Duodenal mucosa (tissue), 2 donors: ENCODE data around the gene SUCLG1.

ENCODE experiments used
- H3K27ac ChIP-seq: one replicate; pipeline ENCODE4 v1.7.0; 2013; ENCODE audit warnings: low read depth, low read length
- H3K27me3 ChIP-seq, 2 donors: one replicate each; pipeline ENCODE4 v1.7.0; 2013; ENCODE audit warnings: low read length in 2 of 2, control low read depth in 1 of 2; ENCODE audit not compliant: insufficient read depth in 2 of 2, control insufficient read depth in 1 of 2
- H3K36me3 ChIP-seq, 2 donors: one replicate each; pipeline ENCODE4 v1.7.0; 2013; ENCODE audit warnings: low read length in 2 of 2, control low read depth in 1 of 2; ENCODE audit not compliant: insufficient read depth in 2 of 2, control insufficient read depth in 1 of 2
- H3K4me1 ChIP-seq, 2 donors: one replicate each; pipeline ENCODE4 v1.7.0; 2013; ENCODE audit warnings: low read length in 2 of 2, control low read depth in 1 of 2; ENCODE audit not compliant: insufficient read depth in 2 of 2, control insufficient read depth in 1 of 2
- H3K4me3 ChIP-seq, 2 donors: one replicate each; pipeline ENCODE4 v1.7.0; 2013; ENCODE audit warnings: low read length in 2 of 2, low read depth in 1 of 2
- H3K9ac ChIP-seq, 2 donors: one replicate each; pipeline ENCODE4 v1.7.0; 2013; ENCODE audit warnings: low read length in 2 of 2, low read depth in 1 of 2
- H3K9me3 ChIP-seq, 2 donors: one replicate each; pipeline ENCODE4 v1.7.0; 2013; ENCODE audit warnings: low read length in 2 of 2, control low read depth in 1 of 2; ENCODE audit not compliant: control insufficient read depth in 1 of 2

The SUCLG1 gene

GRCh38 chr2:84394628-84395027, 64.5 kb downstream of the SUCLG1 start:
- no peak overlapping the region for H3K27ac ChIP-seq
- H3K9ac ChIP-seq, result no peak overlapping the region
- H3K4me1 ChIP-seq, result no peaks in the 10 kb centered on the region
- no peaks in the 10 kb centered on the region for H3K9me3 ChIP-seq
- peaks cover 0 to 2% of the 10 kb centered on the region in 2 donors for H3K27me3 ChIP-seq
- no peaks in the 10 kb centered on the region for H3K36me3 ChIP-seq
- no peak overlapping the region for H3K4me3 ChIP-seq

GRCh38 chr2:84393829-84394228, 65.3 kb downstream of the SUCLG1 start:
- H3K27me3 ChIP-seq, result peaks cover 0 to 2% of the 10 kb centered on the region in 2 donors

GRCh38 chr2:84389794-84390193, 69.3 kb downstream of the SUCLG1 start:
- H3K27me3 ChIP-seq, result peaks cover 0 to 7% of the 10 kb centered on the region in 2 donors
- H3K9me3 ChIP-seq, result no peaks in the 10 kb centered on the region

More at GRCh38 chr2:84393829-84394228, 65.3 kb downstream of the SUCLG1 start:
- no peak overlapping the region for H3K27ac ChIP-seq
- H3K9ac ChIP-seq, result no peak overlapping the region
- H3K4me3 ChIP-seq, result no peak overlapping the region
- H3K9me3 ChIP-seq, result no peaks in the 10 kb centered on the region
- no peaks in the 10 kb centered on the region for H3K4me1 ChIP-seq
- H3K36me3 ChIP-seq, result no peaks in the 10 kb centered on the region

GRCh38 chr2:84388921-84389490, 70.1 kb downstream of the SUCLG1 start:
- no peak overlapping the region for H3K27ac ChIP-seq
- H3K4me3 ChIP-seq, result no peak overlapping the region
- H3K27me3 ChIP-seq, result peaks cover 0 to 7% of the 10 kb centered on the region in 2 donors
- H3K36me3 ChIP-seq, result no peaks in the 10 kb centered on the region
- H3K9ac ChIP-seq, result no peak overlapping the region
- no peaks in the 10 kb centered on the region for H3K4me1 ChIP-seq
- H3K9me3 ChIP-seq, result no peaks in the 10 kb centered on the region

More at GRCh38 chr2:84389794-84390193, 69.3 kb downstream of the SUCLG1 start:
- H3K9ac ChIP-seq, result no peak overlapping the region
- no peaks in the 10 kb centered on the region for H3K36me3 ChIP-seq
- H3K4me3 ChIP-seq, result no peak overlapping the region
- no peak overlapping the region for H3K27ac ChIP-seq
- H3K4me1 ChIP-seq, result no peaks in the 10 kb centered on the region

GRCh38 chr2:84388133-84388532, 70.9 kb downstream of the SUCLG1 start:
- no peaks in the 10 kb centered on the region for H3K36me3 ChIP-seq
- H3K4me1 ChIP-seq, result no peaks in the 10 kb centered on the region
- no peak overlapping the region for H3K27ac ChIP-seq
- peaks cover 0 to 7% of the 10 kb centered on the region in 2 donors for H3K27me3 ChIP-seq
- no peak overlapping the region for H3K9ac ChIP-seq
- H3K9me3 ChIP-seq, result no peaks in the 10 kb centered on the region
- no peak overlapping the region for H3K4me3 ChIP-seq

- Histone ChIP-seq H3K36me3 (no peaks in the 10 kb centered on the region), H3K9ac (no peak overlapping the region), H3K9me3 (no peaks in the 10 kb centered on the region), H3K4me1 (no peaks in the 10 kb centered on the region), H3K4me3 (no peak overlapping the region), H3K27me3 (peaks cover 0 to 7% of the 10 kb centered on the region in 2 donors), H3K27ac (no peak overlapping the region)
Observed at GRCh38 chr2:84386336-84387040, 72.6 kb downstream of the SUCLG1 start.

- peaks cover 0 to 7% of the 10 kb centered on the region in 2 donors for H3K27me3 ChIP-seq
- H3K4me3 ChIP-seq, result no peak overlapping the region
- H3K4me1 ChIP-seq, result no peaks in the 10 kb centered on the region
- H3K36me3 ChIP-seq, result no peaks in the 10 kb centered on the region
- no peak overlapping the region for H3K9ac ChIP-seq
- no peaks in the 10 kb centered on the region for H3K9me3 ChIP-seq
- no peak overlapping the region for H3K27ac ChIP-seq
Observed at GRCh38 chr2:84383271-84383670, 75.8 kb downstream of the SUCLG1 start.

- Histone ChIP-seq H3K9ac (no peak overlapping the region), H3K27me3 (peaks cover 0 to 2% of the 10 kb centered on the region in 2 donors), H3K4me3 (no peak overlapping the region), H3K36me3 (no peaks in the 10 kb centered on the region), H3K4me1 (no peaks in the 10 kb centered on the region), H3K9me3 (no peaks in the 10 kb centered on the region), H3K27ac (no peak overlapping the region)
Observed at GRCh38 chr2:84380875-84381274, 78.2 kb downstream of the SUCLG1 start.

- H3K4me1 ChIP-seq, result no peaks in the 10 kb centered on the region
- no peak overlapping the region for H3K9ac ChIP-seq
Observed at GRCh38 chr2:84378960-84379359, 80.1 kb downstream of the SUCLG1 start.

GRCh38 chr2:84375020-84375419, 84.1 kb downstream of the SUCLG1 start:
- Histone ChIP-seq H3K9ac (no peak overlapping the region), H3K27ac (no peak overlapping the region), H3K9me3 (no peaks in the 10 kb centered on the region), H3K27me3 (no peaks in the 10 kb centered on the region), H3K4me3 (no peak overlapping the region), H3K4me1 (no peaks in the 10 kb centered on the region), H3K36me3 (no peaks in the 10 kb centered on the region)

More at GRCh38 chr2:84378960-84379359, 80.1 kb downstream of the SUCLG1 start:
- Histone ChIP-seq H3K36me3 (no peaks in the 10 kb centered on the region), H3K27me3 (no peaks in the 10 kb centered on the region), H3K9me3 (no peaks in the 10 kb centered on the region), H3K4me3 (no peak overlapping the region), H3K27ac (no peak overlapping the region)
